NCI-H2081 (cell line): ENCODE results near the gene FPGS.
"Not testable (repeated sequence)": the region's sequence is repeated elsewhere in the genome, so short reads cannot be mapped to it uniquely, and the experiment has no call there.

ENCODE experiments used
- DNase-seq, 2 experiments: peaks; one replicate each; lab custom pipeline; 2025; lab: John Stamatoyannopoulos, UW

FPGS gene

GRCh38 chr9:127770905-127771569 lies 31.6 kb upstream of the FPGS start:
- DNase-seq: peak; percentile 94 to 98

GRCh38 chr9:127771570-127772189 lies 31.0 kb upstream of the FPGS start:
- no peak for DNase-seq

- no peak for DNase-seq
Measured at GRCh38 chr9:127772603-127773002, 30.1 kb upstream of the FPGS start.

GRCh38 chr9:127773272-127773671 lies 29.4 kb upstream of the FPGS start:
- no peak for DNase-seq

- no peak for DNase-seq
Measured at GRCh38 chr9:127773981-127774380, 28.7 kb upstream of the FPGS start.

GRCh38 chr9:127776195-127776923 lies 26.3 kb upstream of the FPGS start:
- DNase-seq: peak in 1 of 2 experiments; percentile 15

- no peak for DNase-seq
Measured at GRCh38 chr9:127776924-127777289, 25.8 kb upstream of the FPGS start.

- no peak for DNase-seq
Measured at GRCh38 chr9:127777368-127777980, 25.2 kb upstream of the FPGS start.

- no peak for DNase-seq
Measured at GRCh38 chr9:127778280-127779135, 24.2 kb upstream of the FPGS start, which contains the start of gene SH2D3C. Gene SH2D3C (minus strand): TSS chr9:127778666. CDS start chr9:127778627, 39 bp downstream.

GRCh38 chr9:127779136-127779981 lies 23.3 kb upstream of the FPGS start:
- no peak for DNase-seq

GRCh38 chr9:127780126-127780885 lies 22.4 kb upstream of the FPGS start:
- DNase-seq: no peak

- not testable (repeated sequence) for DNase-seq
Measured at GRCh38 chr9:127780909-127781308, 21.8 kb upstream of the FPGS start.

GRCh38 chr9:127781806-127782205 lies 20.9 kb upstream of the FPGS start:
- DNase-seq: no peak

GRCh38 chr9:127783111-127784008 lies 19.3 kb upstream of the FPGS start:
- no peak for DNase-seq

- DNase-seq: peak; percentile 78 to 81
Measured at GRCh38 chr9:127785023-127785932, 17.4 kb upstream of the FPGS start.

- DNase-seq: peak; percentile 87 to 93
Measured at GRCh38 chr9:127785933-127786772, 16.5 kb upstream of the FPGS start, which contains the start of gene CDK9. Gene CDK9 (plus strand): TSS chr9:127786034. CDS start chr9:127786149, 115 bp downstream.

GRCh38 chr9:127786773-127787104 lies 15.9 kb upstream of the FPGS start:
- DNase-seq: no peak
